ENCODE measurements around the gene EGFR.

DNA sequence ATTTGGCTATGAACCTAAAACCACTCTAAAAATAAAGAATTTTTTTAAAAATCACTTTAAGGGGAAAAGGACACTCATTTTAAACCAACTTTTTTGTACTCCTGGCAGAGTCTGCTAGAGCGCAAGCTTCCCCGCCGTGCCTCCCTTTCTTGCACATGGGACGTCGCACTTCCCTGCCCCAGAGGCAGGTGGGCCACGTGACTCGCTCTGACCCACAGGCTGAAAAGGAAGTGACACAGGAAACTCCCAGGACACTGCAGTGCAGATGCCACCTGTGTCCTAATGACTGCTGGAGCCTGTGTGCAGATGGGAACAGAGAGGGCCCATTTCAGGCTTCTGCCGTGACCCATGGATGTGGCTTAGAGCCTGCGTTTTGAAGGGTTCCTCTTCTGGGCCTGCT, 204.2 kb downstream of the EGFR start:
- TF ChIP-seq, protein P1, sequence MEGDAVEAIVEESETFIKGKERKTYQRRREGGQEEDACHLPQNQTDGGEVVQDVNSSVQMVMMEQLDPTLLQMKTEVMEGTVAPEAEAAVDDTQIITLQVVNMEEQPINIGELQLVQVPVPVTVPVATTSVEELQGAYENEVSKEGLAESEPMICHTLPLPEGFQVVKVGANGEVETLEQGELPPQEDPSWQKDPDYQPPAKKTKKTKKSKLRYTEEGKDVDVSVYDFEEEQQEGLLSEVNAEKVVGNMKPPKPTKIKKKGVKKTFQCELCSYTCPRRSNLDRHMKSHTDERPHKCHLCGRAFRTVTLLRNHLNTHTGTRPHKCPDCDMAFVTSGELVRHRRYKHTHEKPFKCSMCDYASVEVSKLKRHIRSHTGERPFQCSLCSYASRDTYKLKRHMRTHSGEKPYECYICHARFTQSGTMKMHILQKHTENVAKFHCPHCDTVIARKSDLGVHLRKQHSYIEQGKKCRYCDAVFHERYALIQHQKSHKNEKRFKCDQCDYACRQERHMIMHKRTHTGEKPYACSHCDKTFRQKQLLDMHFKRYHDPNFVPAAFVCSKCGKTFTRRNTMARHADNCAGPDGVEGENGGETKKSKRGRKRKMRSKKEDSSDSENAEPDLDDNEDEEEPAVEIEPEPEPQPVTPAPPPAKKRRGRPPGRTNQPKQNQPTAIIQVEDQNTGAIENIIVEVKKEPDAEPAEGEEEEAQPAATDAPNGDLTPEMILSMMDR (conservative IDR thresholded peaks at IDR 0.05; ENCODE audit: low read depth, low read length): no peak
- no peak for TF ChIP-seq EZH2phosphoT487 (IDR thresholded peaks at IDR 0.05; ENCODE audit: borderline replicate concordance, low read length)
- TF ChIP-seq EZH2 (IDR thresholded peaks at IDR 0.05; ENCODE audit: low read length, unreplicated experiment): no peak
